HEK293 (cell line): ENCODE measurements around the gene ANTXR1.

Experiments used
- ATF2 ChIP-seq: fragments of 450-650 bp; formaldehyde crosslinking; IDR thresholded peaks from 2 replicates; pipeline ENCODE4 v1.5.1; 2016; ENCODE audit warnings: missing biosample characterization, missing genetic modification characterization, low read depth
- CTCF ChIP-seq: fragments of 450-650 bp; formaldehyde crosslinking; IDR thresholded peaks from 2 replicates; pipeline ENCODE4 v1.5.1; 2016; ENCODE audit warnings: missing biosample characterization, missing genetic modification characterization
- ELK4 ChIP-seq: IDR thresholded peaks from 2 replicates; pipeline ENCODE4 v1.6.1; 2011; ENCODE audit warnings: mild to moderate bottlenecking, low read depth, low read length, borderline replicate concordance
- MZF1 ChIP-seq: fragments of 450-650 bp; formaldehyde crosslinking; IDR thresholded peaks from 2 replicates; pipeline ENCODE4 v1.5.1; 2017; ENCODE audit warnings: missing biosample characterization, missing genetic modification characterization, borderline replicate concordance
- ZBTB1 ChIP-seq: fragments of 450-650 bp; formaldehyde crosslinking; IDR thresholded peaks from 2 replicates; pipeline ENCODE4 v1.5.1; 2016; ENCODE audit warnings: missing biosample characterization, missing genetic modification characterization
- ZBTB7A ChIP-seq: fragments of 450-650 bp; formaldehyde crosslinking; IDR thresholded peaks from 2 replicates; pipeline ENCODE4 v1.5.1; 2016; ENCODE audit warnings: low read depth, missing biosample characterization, missing genetic modification characterization
- ZNF10 ChIP-seq: fragments of 450-650 bp; formaldehyde crosslinking; IDR thresholded peaks from 2 replicates; pipeline ENCODE4 v1.5.1; 2017; ENCODE audit warnings: missing biosample characterization, missing genetic modification characterization
- ZNF561 ChIP-seq: fragments of 450-650 bp; IDR thresholded peaks from 2 replicates; pipeline ENCODE4 v1.5.1; 2018; ENCODE audit warnings: missing biosample characterization, missing genetic modification characterization, borderline replicate concordance
- ZNF660 ChIP-seq: fragments of 450-650 bp; IDR thresholded peaks from 2 replicates; pipeline ENCODE4 v1.5.1; 2018; ENCODE audit warnings: missing biosample characterization, mild to moderate bottlenecking, missing genetic modification characterization
- ZNF837 ChIP-seq: fragments of 450-650 bp; formaldehyde crosslinking; IDR thresholded peaks from 2 replicates; pipeline ENCODE4 v1.5.1; 2016; ENCODE audit warnings: missing biosample characterization, missing genetic modification characterization
- ZSCAN18 ChIP-seq: fragments of 450-650 bp; formaldehyde crosslinking; IDR thresholded peaks from 2 replicates; pipeline ENCODE4 v1.5.1; 2016; ENCODE audit warnings: missing biosample characterization, missing genetic modification characterization
- ZSCAN5A ChIP-seq: fragments of 450-650 bp; formaldehyde crosslinking; IDR thresholded peaks from 2 replicates; pipeline ENCODE4 v1.5.1; 2016; ENCODE audit warnings: missing biosample characterization, missing genetic modification characterization
- TF ChIP-seq, protein P1 (sequence below): fragments of 450-650 bp; formaldehyde crosslinking; IDR thresholded peaks from 2 replicates; pipeline ENCODE4 v1.5.1; 2016; ENCODE audit warnings: missing biosample characterization, missing genetic modification characterization
- TF ChIP-seq, protein P2 (sequence below): fragments of 450-650 bp; formaldehyde crosslinking; IDR thresholded peaks from 2 replicates; pipeline ENCODE4 v1.5.1; 2016; ENCODE audit warnings: missing biosample characterization, missing genetic modification characterization, low read depth

GRCh38 chr2:68992341-68992740 lies 20.6 kb upstream of the ANTXR1 start:
- no peak for TF ChIP-seq MZF1
- no peak for TF ChIP-seq CTCF (tag by site-specific recombination)
- no peak for TF ChIP-seq ZBTB1 (tag by site-specific recombination)
- no peak for TF ChIP-seq ZSCAN5A (tag by site-specific recombination)
- TF ChIP-seq, protein P1, sequence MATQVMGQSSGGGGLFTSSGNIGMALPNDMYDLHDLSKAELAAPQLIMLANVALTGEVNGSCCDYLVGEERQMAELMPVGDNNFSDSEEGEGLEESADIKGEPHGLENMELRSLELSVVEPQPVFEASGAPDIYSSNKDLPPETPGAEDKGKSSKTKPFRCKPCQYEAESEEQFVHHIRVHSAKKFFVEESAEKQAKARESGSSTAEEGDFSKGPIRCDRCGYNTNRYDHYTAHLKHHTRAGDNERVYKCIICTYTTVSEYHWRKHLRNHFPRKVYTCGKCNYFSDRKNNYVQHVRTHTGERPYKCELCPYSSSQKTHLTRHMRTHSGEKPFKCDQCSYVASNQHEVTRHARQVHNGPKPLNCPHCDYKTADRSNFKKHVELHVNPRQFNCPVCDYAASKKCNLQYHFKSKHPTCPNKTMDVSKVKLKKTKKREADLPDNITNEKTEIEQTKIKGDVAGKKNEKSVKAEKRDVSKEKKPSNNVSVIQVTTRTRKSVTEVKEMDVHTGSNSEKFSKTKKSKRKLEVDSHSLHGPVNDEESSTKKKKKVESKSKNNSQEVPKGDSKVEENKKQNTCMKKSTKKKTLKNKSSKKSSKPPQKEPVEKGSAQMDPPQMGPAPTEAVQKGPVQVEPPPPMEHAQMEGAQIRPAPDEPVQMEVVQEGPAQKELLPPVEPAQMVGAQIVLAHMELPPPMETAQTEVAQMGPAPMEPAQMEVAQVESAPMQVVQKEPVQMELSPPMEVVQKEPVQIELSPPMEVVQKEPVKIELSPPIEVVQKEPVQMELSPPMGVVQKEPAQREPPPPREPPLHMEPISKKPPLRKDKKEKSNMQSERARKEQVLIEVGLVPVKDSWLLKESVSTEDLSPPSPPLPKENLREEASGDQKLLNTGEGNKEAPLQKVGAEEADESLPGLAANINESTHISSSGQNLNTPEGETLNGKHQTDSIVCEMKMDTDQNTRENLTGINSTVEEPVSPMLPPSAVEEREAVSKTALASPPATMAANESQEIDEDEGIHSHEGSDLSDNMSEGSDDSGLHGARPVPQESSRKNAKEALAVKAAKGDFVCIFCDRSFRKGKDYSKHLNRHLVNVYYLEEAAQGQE (tag by site-specific recombination), result no peak
- TF ChIP-seq ZBTB7A (tag by site-specific recombination), result no peak
- TF ChIP-seq ZNF10, result no peak
- TF ChIP-seq ZNF660 (tag by site-specific recombination), result no peak
- TF ChIP-seq ELK4, result no peak
- no peak for TF ChIP-seq ZSCAN18
- TF ChIP-seq, protein P2, sequence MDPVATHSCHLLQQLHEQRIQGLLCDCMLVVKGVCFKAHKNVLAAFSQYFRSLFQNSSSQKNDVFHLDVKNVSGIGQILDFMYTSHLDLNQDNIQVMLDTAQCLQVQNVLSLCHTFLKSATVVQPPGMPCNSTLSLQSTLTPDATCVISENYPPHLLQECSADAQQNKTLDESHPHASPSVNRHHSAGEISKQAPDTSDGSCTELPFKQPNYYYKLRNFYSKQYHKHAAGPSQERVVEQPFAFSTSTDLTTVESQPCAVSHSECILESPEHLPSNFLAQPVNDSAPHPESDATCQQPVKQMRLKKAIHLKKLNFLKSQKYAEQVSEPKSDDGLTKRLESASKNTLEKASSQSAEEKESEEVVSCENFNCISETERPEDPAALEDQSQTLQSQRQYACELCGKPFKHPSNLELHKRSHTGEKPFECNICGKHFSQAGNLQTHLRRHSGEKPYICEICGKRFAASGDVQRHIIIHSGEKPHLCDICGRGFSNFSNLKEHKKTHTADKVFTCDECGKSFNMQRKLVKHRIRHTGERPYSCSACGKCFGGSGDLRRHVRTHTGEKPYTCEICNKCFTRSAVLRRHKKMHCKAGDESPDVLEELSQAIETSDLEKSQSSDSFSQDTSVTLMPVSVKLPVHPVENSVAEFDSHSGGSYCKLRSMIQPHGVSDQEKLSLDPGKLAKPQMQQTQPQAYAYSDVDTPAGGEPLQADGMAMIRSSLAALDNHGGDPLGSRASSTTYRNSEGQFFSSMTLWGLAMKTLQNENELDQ (tag by site-specific recombination), result no peak
- no peak for TF ChIP-seq ZNF837 (tag by site-specific recombination)
- no peak for TF ChIP-seq ATF2
- TF ChIP-seq ZNF561, result no peak
